CD14-positive monocyte (primary cell): ENCODE results near the gene LGALS4. TPM values are rescaled to one million over a fixed set of nuclear protein-coding genes. Genes with fewer than 3 reads are reported as not detected.
A peak's percentile ranks its signal among the peaks of the same experiment; 100 is the strongest.

Source experiments
- DNase-seq, 3 donors: peaks; one replicate each; pipeline ENCODE4 v3.0.0-alpha.2; 2011 to 2022
- H2AFZ ChIP-seq: 2 replicates; pipeline ENCODE4 v1.6.0; 2012; ENCODE audit warnings: mild to moderate bottlenecking, low read depth, low read length, inconsistent platforms; ENCODE audit not compliant: insufficient read depth, poor library complexity, severe bottlenecking
- H3K27ac ChIP-seq, 2 donors: 1 replicate in 1 of 2; 2 replicates in 1 of 2; pipeline ENCODE4 v1.5.1; 2012 to 2013; ENCODE audit warnings: low read length in 2 of 2, control low read depth in 1 of 2, inconsistent platforms in 1 of 2, low read depth in 1 of 2, mild to moderate bottlenecking in 1 of 2
- H3K27me3 ChIP-seq, 2 donors: one replicate each; pipeline versions ENCODE4 v1.6.0 to v1.6.1; 2011 to 2013; ENCODE audit warnings: low read length in 2 of 2; ENCODE audit not compliant: control insufficient read depth in 2 of 2, insufficient read depth in 2 of 2
- H3K36me3 ChIP-seq, 2 donors: replicated peaks in 1 of 2; 1 replicate in 1 of 2; 2 replicates in 1 of 2; pipeline versions ENCODE4 v1.5.1 to v1.6.1; 2012 to 2013; ENCODE audit warnings: low read length in 2 of 2, control low read depth in 1 of 2, inconsistent platforms in 1 of 2, mild to moderate bottlenecking in 1 of 2; ENCODE audit not compliant: insufficient read depth in 2 of 2, control insufficient read depth in 1 of 2
- H3K4me1 ChIP-seq, 2 donors: 1 replicate in 1 of 2; 2 replicates in 1 of 2; pipeline versions ENCODE4 v1.5.1 to v1.6.1; 2012 to 2013; ENCODE audit warnings: low read length in 2 of 2, control low read depth in 1 of 2, inconsistent platforms in 1 of 2, mild to moderate bottlenecking in 1 of 2, moderate library complexity in 1 of 2; ENCODE audit not compliant: insufficient read depth in 2 of 2, control insufficient read depth in 1 of 2
- H3K4me2 ChIP-seq: replicated peaks from 2 replicates; pipeline ENCODE3; 2012; ENCODE audit warnings: low read length, moderate library complexity, mild to moderate bottlenecking; ENCODE audit not compliant: poor library complexity, severe bottlenecking; ENCODE audit errors: extremely low read depth
- H3K4me3 ChIP-seq, 3 experiments: fragments of 200-600 bp in 1 of 3; sonication (generic) in 1 of 3; replicated peaks in 1 of 3; 1 replicate in 2 of 3; 2 replicates in 1 of 3; pipeline ENCODE4 v1.5.1; 2011 to 2013; ENCODE audit warnings: low read length in 3 of 3, mild to moderate bottlenecking in 3 of 3, control low read depth in 2 of 3, low read depth in 2 of 3, inconsistent platforms in 1 of 3, moderate library complexity in 1 of 3
- H3K79me2 ChIP-seq: 2 replicates; pipeline ENCODE4 v1.6.0; 2012; ENCODE audit warnings: mild to moderate bottlenecking, control low read depth, inconsistent platforms, low read length, moderate library complexity; ENCODE audit not compliant: insufficient read depth
- H3K9ac ChIP-seq: 2 replicates; pipeline ENCODE4 v1.6.0; 2017; ENCODE audit warnings: low read length, mild to moderate bottlenecking; ENCODE audit not compliant: insufficient read depth, poor library complexity, severe bottlenecking
- H3K9me3 ChIP-seq, 2 donors: replicated peaks in 1 of 2; 1 replicate in 1 of 2; 2 replicates in 1 of 2; pipeline versions ENCODE4 v1.5.1 to v1.6.1; 2012 to 2013; ENCODE audit warnings: low read length in 2 of 2, control low read depth in 1 of 2; ENCODE audit not compliant: control insufficient read depth in 1 of 2, insufficient read depth in 1 of 2
- H4K20me1 ChIP-seq: 2 replicates; pipeline ENCODE4 v1.6.0; 2012; ENCODE audit warnings: mild to moderate bottlenecking, low read length, control low read depth, moderate library complexity; ENCODE audit not compliant: insufficient read depth
- H3K27ac Mint-ChIP-seq, 7 donors: one replicate each; pipeline ENCODE4 v1.8.0; 2020; ENCODE audit warnings: mild to moderate bottlenecking in 7 of 7, mixed read lengths in 7 of 7, moderate library complexity in 6 of 7, inconsistent platforms in 2 of 7
- H3K27me3 Mint-ChIP-seq, 3 donors: one replicate each; pipeline ENCODE4 v1.8.0; 2021 to 2022; ENCODE audit warnings: low read depth in 3 of 3, mild to moderate bottlenecking in 3 of 3, mixed read lengths in 3 of 3, moderate library complexity in 3 of 3, inconsistent platforms in 1 of 3
- H3K36me3 Mint-ChIP-seq, 2 donors: one replicate each; pipeline ENCODE4 v1.8.0; 2020; ENCODE audit warnings: mixed read lengths in 2 of 2, inconsistent platforms in 1 of 2, mild to moderate bottlenecking in 1 of 2
- H3K4me1 Mint-ChIP-seq: one replicate; pipeline ENCODE4 v1.8.0; 2020; ENCODE audit warnings: mild to moderate bottlenecking, mixed read lengths
- H3K4me3 Mint-ChIP-seq, 2 donors: one replicate each; pipeline ENCODE4 v1.8.0; 2020; ENCODE audit warnings: mild to moderate bottlenecking in 2 of 2, mixed read lengths in 2 of 2, moderate library complexity in 1 of 2
- H3K9me3 Mint-ChIP-seq, 7 donors: one replicate each; pipeline ENCODE4 v1.8.0; 2020 to 2022; ENCODE audit warnings: mixed read lengths in 7 of 7, mild to moderate bottlenecking in 6 of 7, moderate library complexity in 6 of 7, inconsistent platforms in 2 of 7
- WGBS: methylation state at CpG from one replicate; pipeline ENCODE4 v1.1.5; 2013; ENCODE audit warnings: missing lambda C conversion rate; ENCODE audit not compliant: insufficient coverage; 5-methylcytosine and 5-hydroxymethylcytosine counted together
- intact Hi-C, 2 donors: fragments of 100-400 bp; cut with micrococcal nuclease; formaldehyde crosslinking; loops; one replicate each; pipeline versions ENCODE4 v1.15.0 to v1.15.1; 2023
- polyA plus RNA-seq, 3 donors: library from polyadenylated mRNA; depleted of rRNA in 1 of 3; unstranded in 2 of 3; stranded (reverse) in 1 of 3; fragments of 300-500 nt in 2 of 3; fragments of >200 nt in 1 of 3; fragmentation: Illumina TruSeq in 2 of 3; gene quantifications; 1 replicate in 2 of 3; 2 replicates in 1 of 3; pipeline ENCODE4 v1.2.3, GENCODE V29; 2012 to 2021
- TF ChIP-seq, protein P1 (sequence below): fragments of 200-600 bp; IDR thresholded peaks from one replicate; pipeline ENCODE4 v1.8.0; 2022; ENCODE audit warnings: antibody characterized with exemption, mild to moderate bottlenecking

The LGALS4 gene
- polyA plus RNA-seq, 3 donors, result 1.7 TPM; not detected in 2

- H4K20me1 ChIP-seq, result peaks cover 63% of the 10 kb centered on the region
- Mint-ChIP-seq H3K4me3 (no peak overlapping the region), H3K27me3 (peaks cover 0 to under 1% (median 0%) of the 10 kb centered on the region in 3 donors), H3K36me3 (peaks cover 67 to 75% of the 10 kb centered on the region in 2 donors), H3K27ac (peak overlapping the region in 1 of 7 donors; percentile 65), H3K9me3 (no peaks in the 10 kb centered on the region), H3K4me1 (no peaks in the 10 kb centered on the region)
- H3K4me2 ChIP-seq, result no peak overlapping the region
- no peak overlapping the region for H3K9ac ChIP-seq
- H3K27me3 ChIP-seq, result no peaks in the 10 kb centered on the region
- H3K36me3 ChIP-seq, result peaks cover 72 to 76% of the 10 kb centered on the region in 2 donors
- H3K4me1 ChIP-seq, result no peaks in the 10 kb centered on the region
- no peaks in the 10 kb centered on the region for H3K9me3 ChIP-seq
- no peak overlapping the region for H2AFZ ChIP-seq
- H3K4me3 ChIP-seq, result no peak overlapping the region
- H3K27ac ChIP-seq, result no peak overlapping the region
- no peak for DNase-seq
- 97% methylated on average over 7 of the region's 7 CpGs for WGBS
- intact Hi-C loops, result no loop called here
- peaks cover 24% of the 10 kb centered on the region for H3K79me2 ChIP-seq
- TF ChIP-seq, protein P1, sequence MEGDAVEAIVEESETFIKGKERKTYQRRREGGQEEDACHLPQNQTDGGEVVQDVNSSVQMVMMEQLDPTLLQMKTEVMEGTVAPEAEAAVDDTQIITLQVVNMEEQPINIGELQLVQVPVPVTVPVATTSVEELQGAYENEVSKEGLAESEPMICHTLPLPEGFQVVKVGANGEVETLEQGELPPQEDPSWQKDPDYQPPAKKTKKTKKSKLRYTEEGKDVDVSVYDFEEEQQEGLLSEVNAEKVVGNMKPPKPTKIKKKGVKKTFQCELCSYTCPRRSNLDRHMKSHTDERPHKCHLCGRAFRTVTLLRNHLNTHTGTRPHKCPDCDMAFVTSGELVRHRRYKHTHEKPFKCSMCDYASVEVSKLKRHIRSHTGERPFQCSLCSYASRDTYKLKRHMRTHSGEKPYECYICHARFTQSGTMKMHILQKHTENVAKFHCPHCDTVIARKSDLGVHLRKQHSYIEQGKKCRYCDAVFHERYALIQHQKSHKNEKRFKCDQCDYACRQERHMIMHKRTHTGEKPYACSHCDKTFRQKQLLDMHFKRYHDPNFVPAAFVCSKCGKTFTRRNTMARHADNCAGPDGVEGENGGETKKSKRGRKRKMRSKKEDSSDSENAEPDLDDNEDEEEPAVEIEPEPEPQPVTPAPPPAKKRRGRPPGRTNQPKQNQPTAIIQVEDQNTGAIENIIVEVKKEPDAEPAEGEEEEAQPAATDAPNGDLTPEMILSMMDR, result no peak
Observed at GRCh38 chr19:38837656-38838121, 24.9 kb upstream of the LGALS4 start.

- Mint-ChIP-seq H3K36me3 (peaks cover 61 to 69% of the 10 kb centered on the region in 2 donors), H3K4me3 (no peak overlapping the region), H3K4me1 (peaks cover 1% of the 10 kb centered on the region), H3K9me3 (no peaks in the 10 kb centered on the region), H3K27me3 (no peaks in the 10 kb centered on the region), H3K27ac (peak overlapping the region in 3 of 7 donors; percentile 11 to 73 (median 65))
- Histone ChIP-seq H3K27ac (no peak overlapping the region), H3K27me3 (no peaks in the 10 kb centered on the region), H3K9me3 (no peaks in the 10 kb centered on the region), H3K9ac (no peak overlapping the region), H3K4me3 (no peak overlapping the region), H3K36me3 (peaks cover 66 to 70% of the 10 kb centered on the region in 2 donors), H4K20me1 (peaks cover 58% of the 10 kb centered on the region), H3K79me2 (peaks cover 18% of the 10 kb centered on the region), H3K4me1 (peaks cover 3 to 5% of the 10 kb centered on the region in 2 donors), H2AFZ (no peak overlapping the region), H3K4me2 (no peak overlapping the region)
- intact Hi-C loops, result no loop called here
- TF ChIP-seq, protein P1, result no peak
- WGBS, result 97% methylated on average over 5 of the region's 6 CpGs
- DNase-seq, result no peak
Observed at GRCh38 chr19:38836983-38837626, 24.4 kb upstream of the LGALS4 start.
